Right lobe of liver (tissue), 6 donors: ENCODE measurements around the gene ADAP2. TPM values are rescaled to one million over a fixed set of nuclear protein-coding genes. Genes with fewer than 3 reads are reported as not detected.

ENCODE experiments used
- ATAC-seq, 4 donors: fragments of 200-7000 bp; cut with Tn5 transposase; one replicate each; pipeline ENCODE4 v1.9.1; 2020; ENCODE audit warnings: mild to moderate bottlenecking in 4 of 4, moderate library complexity in 4 of 4
- DNase-seq, 3 donors: peaks; one replicate each; pipeline ENCODE4 v3.0.0-alpha.2; 2020
- H3K27ac ChIP-seq, 3 donors: fragments of 200-600 bp; one replicate each; pipeline ENCODE4 v1.8.0; 2022
- H3K27me3 ChIP-seq, 2 donors: fragments of 200-600 bp; one replicate each; pipeline ENCODE4 v1.8.0; 2022
- H3K36me3 ChIP-seq, 4 donors: fragments of 200-600 bp; sonication (generic) in 1 of 4; one replicate each; pipeline versions ENCODE4 v1.5.1 to v1.8.0; 2017 to 2022; ENCODE audit warnings: control low read depth in 1 of 4
- H3K4me1 ChIP-seq, 4 donors: fragments of 200-600 bp; sonication (generic) in 1 of 4; one replicate each; pipeline versions ENCODE4 v1.5.1 to v1.8.0; 2017 to 2022; ENCODE audit warnings: control low read depth in 1 of 4
- H3K4me3 ChIP-seq, 3 donors: fragments of 200-600 bp; one replicate each; pipeline ENCODE4 v1.8.0; 2022
- H3K9me3 ChIP-seq, 4 donors: fragments of 200-600 bp; sonication (generic) in 1 of 4; one replicate each; pipeline versions ENCODE4 v1.5.1 to v1.8.0; 2017 to 2022; ENCODE audit warnings: control low read depth in 1 of 4
- CTCF ChIP-seq, 4 donors: fragments of 200-600 bp in 3 of 4; fragments of 450-650 bp in 1 of 4; IDR thresholded peaks; one replicate each; pipeline versions ENCODE4 v1.5.1 to v1.8.0; 2016 to 2022; ENCODE audit warnings: antibody characterized with exemption in 4 of 4, mild to moderate bottlenecking in 2 of 4
- POLR2A ChIP-seq: fragments of 450-650 bp; IDR thresholded peaks from one replicate; pipeline ENCODE4 v1.6.1; 2017; ENCODE audit warnings: antibody characterized with exemption, mild to moderate bottlenecking
- whole genome bisulfite sequencing: methylation state at CpG from one replicate; pipeline ENCODE4 v1.1.6; 2018; ENCODE audit warnings: low coverage, low lambda C conversion rate; ENCODE audit not compliant: insufficient coverage; ENCODE audit errors: missing lambda C conversion rate; 5-methylcytosine and 5-hydroxymethylcytosine counted together
- intact Hi-C, 2 donors: fragments of 100-400 bp; cut with DNase I; formaldehyde crosslinking; loops; one replicate each; pipeline versions ENCODE4 v1.11.2 to v1.14.1; 2022
- total RNA-seq, 6 experiments: library from RNA; depleted of rRNA in 2 of 6; stranded (reverse); fragments of >200 nt in 2 of 6; fragmentation: NEBNext Ultra II Directional in 3 of 6; extraction: Animal tissue kit (Norgen Biotek cat#: 25700) in 3 of 6; gene quantifications; one replicate each; pipeline versions ENCODE4 v1.1.0 to v1.2.4, GENCODE V29; 2016 to 2023
- donor health status: DM: no; HTN: yes; CAD: no.
- donor health status: DM: no; HTN: no; CAD: no.
- donor health status: DM: no; HTN: no; CAD: no.
- donor health status: DM: no; HTN: yes; CAD: no.
- donor health status: DM: no; HTN: yes; CAD: no.

ADAP2 gene
- total RNA-seq, 6 experiments from 2014 or later: 5.4 to 13.2 (median 8.1) TPM

DNA sequence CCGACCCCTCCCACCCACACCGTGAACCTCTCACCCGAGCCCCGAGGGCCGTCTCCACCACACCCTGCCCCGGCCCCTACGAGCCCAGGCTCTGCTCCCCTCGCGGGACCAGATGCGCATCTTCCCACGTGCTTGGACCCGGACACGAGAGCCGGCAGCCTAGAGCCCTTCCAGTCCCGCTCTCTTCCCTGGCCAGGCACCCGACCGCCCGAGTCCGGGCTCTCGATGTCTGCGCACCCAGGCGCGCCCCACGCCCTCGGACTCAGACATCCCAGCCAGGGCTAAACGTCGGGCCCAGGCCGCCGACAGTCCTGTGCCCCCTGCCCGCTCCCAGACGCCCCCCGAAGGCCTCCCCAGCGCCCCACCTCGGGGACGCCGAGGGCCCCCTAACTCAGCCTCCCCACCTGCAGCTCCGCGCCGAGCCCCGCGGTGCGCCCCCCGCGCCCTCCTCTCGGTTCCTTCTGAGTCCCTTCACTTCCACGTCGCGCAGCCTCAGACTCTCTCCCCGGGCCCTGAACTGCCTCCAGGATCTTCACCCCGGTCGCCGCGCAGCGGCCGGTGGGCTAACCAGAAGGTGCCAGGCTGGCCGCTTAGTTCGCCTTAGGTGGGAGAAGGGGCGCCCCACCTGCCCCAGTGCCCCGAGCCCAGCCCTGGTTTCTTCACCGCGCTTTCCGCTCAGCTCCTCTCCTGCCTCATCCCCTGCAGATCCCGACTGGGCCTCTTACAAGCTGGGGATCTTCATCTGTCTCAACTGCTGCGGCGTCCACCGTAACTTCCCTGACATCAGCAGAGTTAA lies 688 bp downstream of the ADAP2 start:
- no peaks in the 10 kb centered on the region for H3K9me3 ChIP-seq
- intact Hi-C loops: no loop called here
- TF ChIP-seq POLR2A: no peak
- TF ChIP-seq CTCF (IDR thresholded peaks at IDR 0.05): no peak
- peak; percentile 19 to 43 (median 26) for ATAC-seq
- H3K27ac ChIP-seq: peak overlapping the region in 2 of 3 donors; percentile 51
- 9% methylated on average over 17 of the region's 66 CpGs for WGBS
- peak overlapping the region; percentile 48 to 58 (median 58) for H3K4me3 ChIP-seq
- peaks cover 0 to 9% (median 0%) of the 10 kb centered on the region in 4 donors for H3K4me1 ChIP-seq
- no peaks in the 10 kb centered on the region for H3K36me3 ChIP-seq
- no peaks in the 10 kb centered on the region for H3K27me3 ChIP-seq
- DNase-seq: peak; percentile 29 to 52 (median 47)

GRCh38 chr17:30924341-30924740 lies 2.6 kb downstream of the ADAP2 start:
- intact Hi-C loops: no loop called here
- H3K4me3 ChIP-seq: no peak overlapping the region
- ATAC-seq: no peak
- no peak overlapping the region for H3K27ac ChIP-seq
- H3K4me1 ChIP-seq: peaks cover 0 to 9% (median 0%) of the 10 kb centered on the region in 4 donors
- H3K36me3 ChIP-seq: no peaks in the 10 kb centered on the region
- no peak for DNase-seq
- H3K27me3 ChIP-seq: no peaks in the 10 kb centered on the region
- no peak for TF ChIP-seq POLR2A
- no peak for TF ChIP-seq CTCF (IDR thresholded peaks at IDR 0.05)
- WGBS: 74% methylated on average over 2 of the region's 2 CpGs
- H3K9me3 ChIP-seq: no peaks in the 10 kb centered on the region

DNA sequence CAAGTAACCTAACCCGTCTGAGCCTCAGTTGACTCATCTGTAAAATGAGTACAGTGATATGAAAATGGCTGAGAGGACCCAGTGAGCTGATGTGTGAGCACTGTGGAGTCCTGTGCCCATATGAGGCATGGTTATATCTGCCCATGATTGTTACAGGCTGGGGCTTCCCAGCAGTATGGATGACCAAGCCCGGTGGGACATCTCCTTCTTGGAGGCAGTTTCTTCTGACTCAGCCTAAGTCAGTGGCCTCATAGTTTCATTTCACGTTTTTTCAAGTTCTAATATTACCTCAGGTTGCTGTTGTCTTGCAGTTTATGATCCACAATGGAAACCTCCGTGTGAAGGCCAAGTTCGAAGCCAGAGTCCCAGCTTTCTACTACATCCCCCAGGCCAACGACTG lies 4.8 kb downstream of the ADAP2 start:
- DNase-seq: no peak
- H3K9me3 ChIP-seq: no peaks in the 10 kb centered on the region
- WGBS: 49% methylated on average over 2 of the region's 6 CpGs
- ATAC-seq: no peak
- no peaks in the 10 kb centered on the region for H3K27me3 ChIP-seq
- H3K4me1 ChIP-seq: peaks cover 0 to 15% (median 0%) of the 10 kb centered on the region in 4 donors
- no peak overlapping the region for H3K27ac ChIP-seq
- intact Hi-C loops: no loop called here
- TF ChIP-seq CTCF (IDR thresholded peaks at IDR 0.05) (no peak), POLR2A (no peak)
- H3K4me3 ChIP-seq: no peak overlapping the region
- H3K36me3 ChIP-seq: no peaks in the 10 kb centered on the region

GRCh38 chr17:30927756-30928155 lies 6.0 kb downstream of the ADAP2 start:
- DNase-seq (no peak), ATAC-seq (no peak)
- H3K27me3 ChIP-seq: no peaks in the 10 kb centered on the region
- intact Hi-C loops: no loop called here
- TF ChIP-seq CTCF (IDR thresholded peaks at IDR 0.05) (no peak), POLR2A (no peak)
- 95% methylated on average over 4 of the region's 5 CpGs for WGBS
- H3K27ac ChIP-seq: no peak overlapping the region
- no peak overlapping the region for H3K4me3 ChIP-seq
- no peaks in the 10 kb centered on the region for H3K9me3 ChIP-seq
- H3K36me3 ChIP-seq: no peaks in the 10 kb centered on the region
- peaks cover 0 to 10% (median 0%) of the 10 kb centered on the region in 4 donors for H3K4me1 ChIP-seq
